Inflammatory macrophage (primary cell): ENCODE results near the gene OR13J1.
A peak's percentile ranks its signal among the peaks of the same experiment; 100 is the strongest.

Experiments
- DNase-seq, 2 donors: peaks; one replicate each; pipeline ENCODE4 v3.0.0-alpha.2; 2020 to 2022

Gene OR13J1

DNA sequence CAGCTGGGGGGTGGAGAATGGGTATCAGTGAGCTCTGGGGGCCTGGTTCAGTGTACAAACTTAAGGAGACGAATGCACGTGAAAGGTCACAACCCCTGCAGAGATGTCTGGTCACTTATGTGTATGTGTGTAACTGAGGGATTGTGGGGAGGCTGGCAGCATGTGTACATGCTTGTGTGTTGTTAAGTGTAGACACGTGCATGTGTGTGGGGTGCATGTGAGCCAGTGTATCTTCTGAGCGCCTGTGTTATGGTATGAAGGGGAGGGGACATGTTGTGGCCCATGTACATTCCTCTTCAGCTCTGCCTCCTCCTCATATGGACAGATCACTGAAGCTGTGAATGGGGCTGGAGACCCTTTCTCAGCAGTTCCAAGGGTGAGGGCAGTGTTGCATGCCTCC lies 39.2 kb downstream of the OR13J1 start:
- DNase-seq: no peak

- no peak for DNase-seq
These were observed 40.5 kb downstream of the OR13J1 start for GRCh38 chr9:35829764-35830096.

DNA sequence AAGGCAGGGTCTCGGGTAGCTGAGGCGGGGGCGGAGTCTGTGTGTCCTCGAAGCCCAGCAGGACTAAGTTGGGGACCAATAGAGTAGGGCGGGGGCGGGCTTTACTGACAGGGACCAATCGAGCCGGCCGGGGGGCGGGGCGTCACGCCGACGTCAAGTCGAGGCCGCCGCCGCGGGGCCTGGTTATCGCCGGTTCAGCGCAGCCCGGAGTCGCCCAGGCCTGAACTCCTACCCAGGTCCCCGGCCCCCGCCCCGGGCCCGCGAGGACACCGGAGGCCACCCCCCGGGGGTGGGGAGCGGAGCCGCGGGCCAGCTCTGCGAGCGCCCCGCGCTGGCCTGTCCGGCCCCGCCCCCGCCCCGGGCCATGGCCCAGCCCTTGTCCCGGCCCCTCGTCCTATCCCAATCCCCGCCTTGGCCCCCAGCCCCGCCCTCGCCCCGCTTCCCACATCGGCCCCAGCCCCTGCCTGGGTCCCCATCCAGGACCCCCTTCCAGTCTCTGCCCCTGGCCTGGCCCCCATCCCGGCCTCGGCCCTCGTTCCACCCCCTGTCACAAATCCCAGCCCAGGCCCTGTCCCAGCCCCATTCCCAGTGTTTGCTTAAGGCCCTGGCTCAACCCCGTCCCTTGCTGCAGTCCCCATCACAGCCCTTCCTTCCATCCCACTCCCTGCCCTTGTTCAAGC lies 41.0 kb downstream of the OR13J1 start, which contains the start of gene TMEM8B:
Gene TMEM8B (plus strand): TSS at position 145 of the 680 bp plus-strand sequence. CDS start 220 bp downstream, at position 365.
- DNase-seq: peak; percentile 78 to 91

- no peak for DNase-seq
These were observed 41.5 kb downstream of the OR13J1 start, which contains the start of gene FAM221B for GRCh38 chr9:35828716-35829083. Gene FAM221B (minus strand): TSS chr9:35828732. CDS start chr9:35826161, 2,571 bp downstream.

DNA sequence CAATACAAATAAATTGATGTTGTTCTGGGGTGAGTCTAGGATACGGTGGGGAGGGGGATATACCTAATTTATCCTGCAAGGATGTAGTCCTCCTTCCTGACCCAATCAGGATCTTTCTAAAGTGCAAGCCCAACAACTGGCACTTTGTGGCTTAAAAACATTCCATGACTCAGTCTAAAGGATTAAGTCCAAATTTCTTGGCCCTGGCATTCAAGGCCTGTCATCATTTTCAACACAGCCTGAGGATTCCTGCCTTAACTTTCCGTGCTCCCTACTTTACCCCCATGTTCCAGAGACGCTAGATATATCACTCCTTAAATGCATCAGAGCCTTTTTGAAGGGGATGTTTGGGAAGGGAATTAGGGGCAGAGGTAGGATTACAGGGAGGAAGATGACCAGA lies 42.7 kb downstream of the OR13J1 start:
- no peak for DNase-seq

- peak; percentile 60 to 70 for DNase-seq
These were observed 44.0 kb downstream of the OR13J1 start for GRCh38 chr9:35826071-35826701.

DNA sequence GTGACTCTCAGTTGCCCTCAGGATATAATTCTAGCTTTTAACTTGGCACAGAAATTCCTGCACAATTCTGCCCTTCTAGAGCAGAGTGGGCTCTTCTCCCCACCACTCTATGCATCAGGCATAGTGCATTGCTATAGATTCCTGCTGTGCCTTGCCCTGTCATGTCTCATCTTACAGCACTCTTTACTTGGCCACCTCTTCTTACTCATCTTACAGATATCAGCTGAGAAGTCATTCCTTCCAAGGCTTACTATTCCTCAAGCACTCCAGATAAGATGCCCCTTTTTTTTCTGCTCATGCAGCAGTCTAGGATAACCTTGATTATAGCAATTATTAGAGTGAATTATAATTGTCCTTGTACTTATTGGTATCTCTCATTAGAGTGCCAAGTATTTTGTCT lies 47.3 kb downstream of the OR13J1 start:
- DNase-seq: no peak

DNA sequence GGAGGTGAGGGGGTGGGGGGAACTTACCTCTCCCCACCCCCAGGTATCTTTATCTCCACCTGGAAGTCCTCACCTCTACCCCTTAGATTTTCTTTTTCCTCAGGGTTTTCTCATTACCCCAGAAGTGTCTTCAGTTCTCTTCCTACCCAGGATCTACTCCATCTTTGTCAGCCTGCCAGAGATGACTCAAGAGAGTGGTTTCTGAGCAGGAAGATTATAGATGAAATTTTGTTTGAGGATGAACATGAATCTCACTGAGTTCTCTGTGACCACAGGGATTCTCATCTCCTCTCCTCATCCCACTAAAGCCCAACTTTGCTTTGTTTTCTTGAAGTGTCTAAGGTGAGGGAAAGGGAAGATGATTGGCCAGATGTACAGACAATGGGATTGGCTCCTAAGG lies 50.1 kb downstream of the OR13J1 start:
- no peak for DNase-seq
